ENCODE measurements around the gene RPN2. TPM values are rescaled to one million over a fixed set of nuclear protein-coding genes. Genes with fewer than 3 reads are reported as not detected.

RPN2 gene
- total and polyA plus RNA-seq, 2 of the 13 experiments (the other 11 are each of a cell fraction or from before 2014, with no cell fraction given), result 587 to 1,818 TPM

- no peak for TF ChIP-seq ZNF513 (CRISPR knock-in tag; conservative IDR thresholded peaks at IDR 0.05)
- TF ChIP-seq ZNF558 (CRISPR knock-in tag; IDR thresholded peaks at IDR 0.05; ENCODE audit: borderline replicate concordance), result no peak
- TF ChIP-seq KLF9 (CRISPR knock-in tag; IDR thresholded peaks at IDR 0.05; ENCODE audit: low read depth), result no peak
- TF ChIP-seq XBP1 (CRISPR knock-in tag; IDR thresholded peaks at IDR 0.05), result no peak
Measured at GRCh38 chr20:37189416-37190016, 10.4 kb downstream of the RPN2 start (continued).

- ATAC-seq (no peak), DNase-seq (ENCODE audit: low spot score) (no peak), FAIRE-seq (no peak)
- Histone ChIP-seq H3K9me3 (ENCODE audit: low read length) (no peaks in the 10 kb centered on the region), H3K9ac (ENCODE audit: insufficient read depth, low read depth, low read length) (no peak overlapping the region), H4K20me1 (ENCODE audit: insufficient read depth, low read length) (peaks cover 64% of the 10 kb centered on the region), H3K27me3 (ENCODE audit: control insufficient read depth in 1 of 2, insufficient read depth in 2 of 2, low read length in 2 of 2) (no peaks in the 10 kb centered on the region), H2AFZ (ENCODE audit: low read length) (no peak overlapping the region), H3K4me2 (ENCODE audit: low read depth, low read length) (no peak overlapping the region), H3K36me3 (replicated peaks in 1 of 2; ENCODE audit: control insufficient read depth in 1 of 2, insufficient read depth in 2 of 2, low read length in 2 of 2) (peaks cover 38 to 69% of the 10 kb centered on the region in 2 experiments), H3K79me2 (ENCODE audit: insufficient read depth, low read length) (peaks cover 95% of the 10 kb centered on the region), H3K4me3 (replicated peaks in 1 of 3; ENCODE audit: insufficient read depth in 1 of 3, low read depth in 2 of 3, low read length in 3 of 3) (no peak overlapping the region), H3K4me1 (ENCODE audit: insufficient read depth, low read length) (peaks cover 30% of the 10 kb centered on the region), H3K27ac (ENCODE audit: extremely low read length, insufficient read depth, low read length) (no peak overlapping the region)
- in situ Hi-C loops (cut with HindIII; ENCODE audit: extremely low pct_ligation_motif_present, low pct_unique_long_range_greater_than_20kb), result no loop called here
- ChIA-PET CTCF (ENCODE audit: low intra/inter-chr PET ratio, low total read pairs) (no interaction called here), POLR2A (interaction anchor here (0.5 to 2.8 kb wide), 4 partner anchors 9 to 359 kb away, joined by 3 to 36 read pairs (median 6); partner anchors contain the start of genes MROH8 and RPN2)
- WGBS (ENCODE audit: low lambda C conversion rate), result 90% methylated on average over 9 of the region's 9 CpGs
- no TSS peak for BruUV-seq (replicated peaks)
- intact Hi-C loops (cut with micrococcal nuclease; ENCODE audit: unreplicated experiment), result no loop called here
- TF ChIP-seq FOXC1 (CRISPR knock-in tag; IDR thresholded peaks at IDR 0.05; ENCODE audit: borderline replicate concordance) (no peak), ZBTB25 (CRISPR knock-in tag; IDR thresholded peaks at IDR 0.05) (no peak), POLR2A (IDR thresholded peaks at IDR 0.05; ENCODE audit: insufficient read depth in 1 of 2, low read depth in 2 of 2, low read length in 2 of 2) (peak in 1 of 2 experiments; percentile 31; a peak in 1 of 4 replicates), ZNF747 (CRISPR knock-in tag; IDR thresholded peaks at IDR 0.05; ENCODE audit: borderline replicate concordance) (no peak), RBFOX2 (IDR thresholded peaks at IDR 0.05; ENCODE audit: low read depth, low read length) (0 out of 2 replicates have a peak, but pooled peaks have one; percentile 23), ZNF724P (CRISPR knock-in tag; IDR thresholded peaks at IDR 0.05; ENCODE audit: borderline replicate concordance) (no peak), NRL (CRISPR knock-in tag; IDR thresholded peaks at IDR 0.05; ENCODE audit: borderline replicate concordance) (no peak), ZNF746 (CRISPR knock-in tag; IDR thresholded peaks at IDR 0.05) (no peak), CAMTA2 (CRISPR knock-in tag; IDR thresholded peaks at IDR 0.05; ENCODE audit: borderline replicate concordance) (no peak)
Measured at GRCh38 chr20:37190354-37191112, 11.4 kb downstream of the RPN2 start.

All from HepG2 (cell line).